Measurements from ENCODE around the gene ZBTB8A.

- TF ChIP-seq CTCF (IDR thresholded peaks at IDR 0.05), result no peak
- no peak for TF ChIP-seq POLR2A (IDR thresholded peaks at IDR 0.05)
Measured at GRCh38 chr1:32647308-32648134, 108.3 kb downstream of the ZBTB8A start.

Measured in vagina (tissue), 2 donors.